DMS153 treated with DMSO at 0.1 percent for 48 hours (cell line): ENCODE measurements around the gene PUDP.
"Not testable (repeated sequence)": the region's sequence is repeated elsewhere in the genome, so short reads cannot be mapped to it uniquely, and the experiment has no call there.

Source experiments
- DNase-seq: peaks from one replicate; lab custom pipeline; 2025; ENCODE audit not compliant: unreplicated experiment; lab: John Stamatoyannopoulos, UW

The PUDP gene

GRCh38 chrX:7147978-7148854 is at the start of gene PUDP:
Gene PUDP, minus strand, starts transcription at chrX:7148153. Its CDS starts 40 bp downstream, at chrX:7148113.
- peak; percentile 48 for DNase-seq

DNA sequence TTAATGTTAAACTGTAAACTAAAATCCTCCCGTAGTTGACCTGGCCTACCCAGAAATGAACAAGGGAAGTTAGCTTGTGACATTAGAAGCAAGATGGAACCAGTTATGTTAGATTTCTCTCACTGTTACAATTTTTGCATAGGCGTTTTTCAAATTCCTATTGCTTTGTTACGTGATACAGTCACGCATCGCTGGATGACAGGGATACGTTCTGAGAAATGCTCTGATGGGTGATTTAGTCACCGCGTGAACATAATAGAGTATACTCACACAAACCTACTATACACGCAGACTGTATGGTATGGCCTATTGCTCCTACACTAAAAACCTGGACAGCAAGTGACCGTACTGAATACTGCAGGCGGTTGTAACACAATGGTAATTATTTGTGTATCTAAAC is 46.7 kb upstream of the PUDP start:
- DNase-seq, result no peak

DNA sequence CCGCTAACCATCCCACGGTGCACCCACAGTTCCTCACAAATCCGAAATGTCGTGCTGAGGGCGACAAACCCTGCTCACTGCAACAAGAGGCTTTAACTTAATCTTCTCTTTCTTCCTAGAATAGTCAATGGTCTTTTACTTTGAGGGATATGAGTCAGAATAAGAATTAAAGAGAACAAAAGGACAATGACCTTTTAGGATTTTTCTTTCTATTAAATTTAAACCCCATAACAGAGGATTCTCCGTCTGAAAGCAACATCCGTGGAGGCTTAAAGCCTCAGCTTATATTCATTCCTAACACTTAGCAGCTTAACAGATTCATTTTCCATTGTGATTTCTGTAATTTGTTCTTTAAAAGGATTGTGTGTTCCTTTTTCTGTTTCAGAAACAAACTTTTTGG is 44.9 kb upstream of the PUDP start:
- no peak for DNase-seq

DNA sequence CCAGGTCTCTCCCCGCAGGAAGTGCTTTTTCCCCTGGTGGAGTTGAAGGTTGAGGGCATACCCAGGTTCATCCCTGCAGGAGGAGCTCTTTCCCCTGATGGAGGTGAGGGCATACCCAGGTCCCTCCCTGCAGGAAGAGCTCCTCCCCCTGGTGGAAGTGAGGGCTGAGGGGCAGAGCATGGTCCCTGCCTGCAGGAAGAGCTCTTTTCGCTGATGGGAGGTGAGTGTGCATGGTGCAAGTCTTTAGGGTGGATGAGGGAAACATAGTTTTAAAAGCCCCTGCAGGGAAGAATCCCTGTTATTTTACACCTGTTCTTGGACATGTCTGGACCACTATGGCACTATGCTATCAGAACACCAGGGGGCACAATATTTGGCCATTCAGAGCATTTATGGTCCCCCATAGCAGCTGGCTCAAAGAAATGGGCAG is 43.7 kb upstream of the PUDP start:
- no peak for DNase-seq

DNA sequence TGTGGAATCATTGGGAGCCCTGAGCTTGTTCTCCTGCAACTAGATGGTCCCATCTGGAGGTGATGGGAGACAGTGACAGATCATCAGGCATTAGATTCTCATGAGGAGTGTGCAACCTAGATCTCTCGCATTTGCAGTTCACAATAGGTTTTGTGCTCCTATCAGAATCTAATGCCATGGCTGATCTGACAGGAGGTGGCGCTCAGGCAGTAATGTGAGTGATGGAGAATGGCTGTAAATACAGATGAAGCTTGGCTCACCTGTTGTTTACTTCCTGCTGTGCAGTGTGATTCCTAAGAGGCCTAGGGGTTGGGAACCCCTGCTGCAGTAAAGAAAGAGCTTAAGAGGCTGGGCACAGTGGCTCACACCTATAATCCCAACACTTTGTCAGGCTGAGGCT is 42.2 kb upstream of the PUDP start:
- DNase-seq, result peak; percentile 0

DNA sequence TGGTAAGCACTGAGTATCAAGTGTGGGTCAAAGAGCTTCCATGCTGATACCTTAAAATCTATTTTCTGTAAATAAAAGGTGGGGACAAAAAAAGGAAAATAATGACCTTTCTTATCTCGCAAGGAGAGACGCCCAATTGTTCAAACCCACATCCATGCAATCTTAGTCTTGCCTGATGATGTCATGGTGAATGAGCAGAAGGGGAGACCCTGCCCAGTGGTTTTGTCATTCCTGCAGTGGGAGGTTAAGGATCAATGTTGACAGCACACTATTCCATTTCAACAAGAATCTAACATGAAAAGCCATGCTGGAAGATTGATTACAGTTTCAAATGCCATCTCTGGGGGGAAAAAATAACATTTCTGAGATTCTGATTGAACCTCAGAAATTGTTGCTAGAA is 40.7 kb upstream of the PUDP start:
- DNase-seq, result no peak

DNA sequence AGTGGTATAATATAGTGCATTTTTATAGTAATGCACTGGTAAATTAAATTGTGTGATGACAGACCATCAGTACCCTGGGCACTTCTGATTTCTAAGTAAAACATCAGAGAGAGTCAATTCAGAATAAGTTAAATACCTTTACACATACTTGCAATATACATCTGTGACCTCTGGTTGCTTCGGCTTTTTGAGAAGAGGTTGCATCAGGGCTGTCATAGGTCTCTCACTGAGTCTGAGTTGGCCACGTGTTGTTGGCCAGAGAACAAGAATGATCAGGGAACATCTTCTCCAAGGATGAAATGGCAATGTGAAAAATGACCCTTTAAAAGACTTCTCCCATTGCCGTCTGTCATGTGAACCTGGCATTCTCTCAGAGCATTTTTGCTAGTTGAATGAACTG is 36.9 kb upstream of the PUDP start:
- DNase-seq, result no peak

DNA sequence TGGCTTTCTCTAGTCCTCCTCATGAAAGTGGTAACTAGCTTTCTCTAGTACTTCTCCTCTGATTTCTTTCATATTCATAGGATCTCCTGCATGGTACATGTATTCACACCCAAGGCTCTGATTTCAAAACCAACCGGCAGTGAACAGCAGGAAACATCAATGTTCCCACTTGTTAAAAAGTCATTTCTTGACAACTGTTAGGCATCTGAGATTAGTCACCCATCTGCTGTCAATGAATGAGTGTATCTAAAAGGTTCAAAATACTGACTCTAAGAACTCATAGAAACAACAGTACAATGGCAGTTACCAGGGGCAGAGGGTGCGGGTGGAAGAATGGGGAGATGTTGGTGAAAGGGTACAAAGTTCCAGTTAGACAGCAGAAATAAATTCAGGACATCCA is 31.5 kb upstream of the PUDP start:
- no peak for DNase-seq

DNA sequence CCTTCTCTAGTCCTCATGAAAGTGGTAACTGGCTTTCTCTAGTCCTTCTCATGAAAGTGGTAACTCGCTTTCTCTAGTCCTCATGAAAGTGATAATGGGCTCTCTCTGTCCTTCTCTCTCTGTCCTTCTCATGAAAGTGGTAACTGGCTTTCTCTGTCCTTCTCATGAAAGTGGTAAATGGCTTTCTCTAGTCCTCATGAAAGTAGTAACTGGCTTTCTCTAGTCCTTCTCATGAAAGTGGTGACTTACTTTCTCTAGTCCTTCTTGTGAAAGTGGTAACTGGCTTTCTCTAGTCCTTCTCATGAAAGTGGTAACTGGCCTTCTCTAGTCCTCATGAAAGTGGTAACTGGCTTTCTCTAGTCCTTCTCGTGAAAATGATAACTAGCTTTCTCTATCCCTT is 30.9 kb upstream of the PUDP start:
- DNase-seq, result not testable (repeated sequence)

DNA sequence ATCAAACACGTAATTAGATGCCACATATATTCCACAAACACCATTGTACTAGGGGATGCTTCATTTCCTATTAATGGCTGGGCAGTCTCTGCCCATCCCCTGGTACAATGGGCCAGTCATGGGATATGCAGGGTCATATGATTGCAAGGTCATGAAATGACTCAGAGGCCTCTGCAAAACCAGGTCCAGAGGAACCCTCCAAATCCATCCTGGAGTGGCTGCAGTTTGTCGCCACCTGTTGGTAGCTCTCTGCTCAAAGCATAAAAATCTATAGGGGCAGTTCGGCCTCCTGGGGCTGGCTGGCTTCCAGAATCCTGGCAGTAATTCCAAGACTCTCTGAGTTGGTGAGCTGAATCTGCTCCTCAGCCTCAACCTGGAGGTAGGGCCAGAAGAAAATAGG is 22.9 kb upstream of the PUDP start:
- no peak for DNase-seq

DNA sequence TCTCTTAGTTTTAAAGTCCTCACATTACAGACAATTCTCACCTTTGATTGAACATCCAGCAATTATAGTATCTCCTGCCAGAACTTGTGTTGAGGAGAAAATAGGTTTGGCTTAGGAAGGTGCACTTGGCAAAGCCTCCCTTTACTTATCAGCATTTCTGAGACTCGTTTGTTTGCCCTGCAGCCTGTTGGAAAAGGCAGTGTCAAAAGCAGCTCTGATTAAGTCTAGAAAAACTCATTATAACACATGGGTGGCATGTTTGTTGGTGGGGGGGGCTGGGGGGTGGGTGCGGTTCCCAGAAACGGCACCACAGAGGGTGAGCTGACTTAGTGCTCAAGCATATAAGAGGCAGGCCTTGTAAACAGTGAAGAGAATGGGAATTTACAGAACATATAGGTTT is 21.7 kb upstream of the PUDP start:
- DNase-seq, result no peak

GRCh38 chrX:7168371-7168770 is 20.4 kb upstream of the PUDP start:
- no peak for DNase-seq

GRCh38 chrX:7164174-7164573 is 16.2 kb upstream of the PUDP start:
- DNase-seq, result no peak

DNA sequence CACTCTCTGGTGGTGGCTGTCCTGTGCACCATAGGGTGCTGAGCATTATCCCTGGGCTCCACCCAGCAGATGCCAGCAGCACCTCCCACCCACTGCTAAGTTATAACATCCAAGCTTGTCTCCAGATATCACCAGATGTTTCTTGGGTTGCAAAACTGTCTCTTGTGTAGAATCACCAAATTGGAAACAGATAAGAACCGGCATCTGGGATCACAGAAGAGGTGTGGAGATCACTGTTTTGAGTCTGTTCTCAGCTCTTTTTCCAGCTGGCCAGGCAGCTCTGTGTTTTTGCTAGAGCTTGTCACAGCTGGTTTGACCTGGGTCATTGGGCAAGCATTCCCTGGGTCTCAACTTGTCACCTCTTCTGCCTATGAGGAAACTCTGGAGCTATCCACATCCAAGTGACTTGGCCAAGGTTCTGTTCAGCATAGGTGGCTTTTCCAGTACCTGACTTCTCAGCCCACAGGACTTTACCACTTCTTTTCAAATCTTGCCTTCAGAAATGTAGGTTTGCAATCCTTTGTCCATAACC is 15.3 kb upstream of the PUDP start:
- DNase-seq, result no peak

GRCh38 chrX:7159149-7159861 is 11.4 kb upstream of the PUDP start:
- no peak for DNase-seq

DNA sequence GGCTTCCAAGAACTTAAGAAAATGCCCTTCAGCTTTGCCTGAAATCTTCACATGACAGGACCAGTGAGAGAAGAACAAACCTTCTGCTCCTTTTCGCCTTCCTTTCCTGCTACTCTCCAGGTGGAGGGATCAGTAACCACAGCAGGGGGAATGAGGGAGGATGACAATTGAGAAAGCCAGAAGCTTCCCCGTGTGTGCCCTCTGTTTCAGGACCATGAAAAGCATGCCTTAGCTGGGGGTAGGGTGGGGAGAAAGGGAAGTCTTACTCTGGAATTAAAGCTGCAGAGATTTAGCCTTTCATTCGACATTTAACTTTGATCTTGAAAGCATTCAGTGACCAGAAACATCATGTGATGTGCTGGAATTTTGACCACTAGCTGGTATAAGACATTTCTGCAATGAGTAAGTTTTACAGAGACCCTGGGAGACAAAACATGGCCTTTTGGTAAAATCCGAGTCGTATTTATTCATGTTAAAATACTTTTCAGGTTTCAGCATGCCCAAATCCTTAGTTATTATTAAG is 10.6 kb upstream of the PUDP start:
- no peak for DNase-seq

- no peak for DNase-seq
Observed at GRCh38 chrX:7156879-7157278, 8.9 kb upstream of the PUDP start.

GRCh38 chrX:7155163-7155562 is 7.2 kb upstream of the PUDP start:
- no peak for DNase-seq

DNA sequence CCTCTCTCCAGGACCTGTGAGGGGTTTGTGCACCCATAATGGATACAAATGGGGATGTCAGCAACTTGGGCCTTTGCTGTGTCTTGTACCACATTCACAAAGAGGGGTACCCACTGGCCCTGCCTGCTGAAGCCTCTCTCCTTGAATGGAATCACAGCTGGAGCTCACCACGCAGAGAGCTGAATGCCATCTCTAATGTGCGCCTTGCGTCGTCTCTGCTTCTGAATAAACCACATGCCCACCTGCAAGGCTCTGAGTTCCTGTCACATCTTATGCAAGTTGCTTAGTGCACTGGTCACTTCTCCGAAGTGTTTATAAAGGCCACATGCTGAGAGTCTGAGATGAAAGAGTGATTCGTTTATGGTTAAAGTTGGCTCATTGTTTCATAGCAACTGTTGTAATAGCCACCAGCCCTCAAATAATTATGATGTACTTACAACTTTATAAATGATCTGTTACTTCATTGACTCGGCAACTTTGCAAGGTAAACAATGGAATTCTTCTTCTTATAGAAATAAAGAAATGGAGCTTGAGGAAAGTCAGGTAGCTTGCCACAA is 6.2 kb upstream of the PUDP start:
- DNase-seq, result no peak

DNA sequence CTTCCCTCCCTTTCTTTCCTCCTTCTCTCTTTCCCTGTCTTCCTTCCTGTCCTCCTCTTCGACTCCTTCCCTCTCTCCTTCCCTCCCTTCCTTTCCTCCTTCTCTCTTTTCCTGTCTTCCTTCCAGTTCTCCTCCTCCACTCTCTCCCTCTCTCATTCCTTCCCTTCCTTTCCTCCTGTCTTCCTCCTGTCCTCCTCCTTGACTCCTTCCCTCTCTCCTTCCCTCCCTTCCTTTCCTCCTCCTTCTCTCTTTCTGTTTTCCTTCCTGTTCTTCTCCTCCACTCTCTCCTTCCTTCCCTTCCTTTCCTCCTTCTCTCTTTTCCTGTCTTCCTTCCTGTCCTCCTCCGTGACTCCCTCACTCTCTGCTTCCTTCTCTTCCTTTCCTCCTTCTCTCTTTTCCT is 5.3 kb upstream of the PUDP start:
- no peak for DNase-seq

GRCh38 chrX:7149411-7149810 is 1.5 kb upstream of the PUDP start:
- DNase-seq, result no peak
